HG03520 (cell line): Measurements from ENCODE around the gene PLA2G4E.

ENCODE experiments used
- ATAC-seq: cut with Tn5 transposase; IDR thresholded peaks from one replicate; pipeline ENCODE4 v1.9.1; 2021; ENCODE audit warnings: mild to moderate bottlenecking, moderate library complexity; ENCODE audit not compliant: unreplicated experiment

The PLA2G4E gene

DNA sequence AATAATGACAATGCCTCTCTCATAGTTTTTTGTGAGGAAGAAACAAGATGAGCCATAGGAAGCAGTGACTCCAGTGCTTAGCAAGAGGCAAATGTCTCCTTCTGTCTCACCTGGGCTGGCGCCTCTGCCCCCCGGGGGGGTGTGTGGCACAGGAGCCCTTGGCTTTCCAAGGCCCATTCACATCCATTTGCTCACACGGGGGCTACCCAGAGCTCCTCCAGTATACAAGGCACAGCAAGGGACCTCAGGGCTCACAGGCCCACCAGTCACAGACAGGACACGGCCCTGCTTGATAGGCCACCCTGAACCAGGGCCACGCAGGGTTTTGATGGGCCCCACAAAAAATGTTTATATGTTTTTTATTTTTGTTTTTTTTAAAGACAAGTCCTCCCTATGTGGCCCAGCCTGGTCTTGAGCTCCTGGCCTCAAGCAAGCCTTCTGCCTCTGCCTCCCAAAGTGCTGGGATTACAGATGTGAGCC, 26.6 kb downstream of the PLA2G4E start:
- no peak for ATAC-seq

DNA sequence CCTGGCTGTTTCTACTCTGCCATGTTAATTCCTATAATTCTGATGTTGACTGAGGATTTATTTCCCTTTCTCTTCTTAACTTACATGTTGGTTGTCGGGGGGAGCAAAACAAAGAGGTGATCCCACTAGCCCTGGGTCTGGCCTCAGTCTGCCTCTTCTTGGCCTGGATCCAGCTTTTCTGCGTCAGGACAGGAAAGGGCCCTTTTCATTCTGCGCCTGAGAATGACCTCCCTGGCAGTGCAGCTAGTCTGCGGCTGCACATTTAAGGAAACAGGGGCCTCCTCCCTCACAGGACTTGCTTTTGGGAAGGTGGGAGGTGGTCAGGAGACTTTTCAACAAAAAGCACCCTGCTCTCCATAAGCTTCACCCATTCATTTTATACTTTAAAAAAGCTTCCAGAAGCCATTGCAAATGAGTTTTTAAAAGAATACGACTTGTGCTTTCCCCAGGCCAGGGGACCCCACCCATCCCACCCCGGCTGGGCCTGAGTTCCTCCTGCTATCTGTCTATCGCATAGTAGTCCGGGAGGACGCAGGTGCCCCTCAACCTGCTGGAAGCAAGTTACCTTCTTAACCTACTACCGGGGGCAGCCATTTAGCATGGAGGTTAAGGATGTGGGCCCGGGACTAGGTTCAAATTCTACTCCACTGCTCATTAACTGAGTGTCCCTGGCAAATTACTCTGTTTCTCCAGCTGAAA, 27.2 kb downstream of the PLA2G4E start:
- no peak for ATAC-seq

DNA sequence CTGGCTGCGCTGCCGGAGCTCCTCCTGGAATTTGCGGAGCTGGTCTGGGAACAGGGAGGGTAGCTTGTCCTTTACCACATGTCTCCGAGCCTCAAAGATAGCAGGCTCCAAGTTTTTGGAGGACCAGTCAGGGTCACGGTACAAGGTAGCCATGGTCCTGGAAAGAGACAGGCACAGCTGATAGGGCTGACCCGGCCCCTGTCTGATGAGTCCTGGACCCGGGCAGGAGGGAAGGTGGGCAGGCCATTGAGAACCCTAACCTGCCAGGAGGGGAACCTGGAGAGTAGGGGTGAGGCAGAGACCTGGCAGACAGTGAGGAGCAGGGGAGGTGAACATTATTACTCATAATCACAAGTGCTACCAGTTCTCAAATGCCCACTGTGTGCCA, 28.0 kb downstream of the PLA2G4E start:
- no peak for ATAC-seq

DNA sequence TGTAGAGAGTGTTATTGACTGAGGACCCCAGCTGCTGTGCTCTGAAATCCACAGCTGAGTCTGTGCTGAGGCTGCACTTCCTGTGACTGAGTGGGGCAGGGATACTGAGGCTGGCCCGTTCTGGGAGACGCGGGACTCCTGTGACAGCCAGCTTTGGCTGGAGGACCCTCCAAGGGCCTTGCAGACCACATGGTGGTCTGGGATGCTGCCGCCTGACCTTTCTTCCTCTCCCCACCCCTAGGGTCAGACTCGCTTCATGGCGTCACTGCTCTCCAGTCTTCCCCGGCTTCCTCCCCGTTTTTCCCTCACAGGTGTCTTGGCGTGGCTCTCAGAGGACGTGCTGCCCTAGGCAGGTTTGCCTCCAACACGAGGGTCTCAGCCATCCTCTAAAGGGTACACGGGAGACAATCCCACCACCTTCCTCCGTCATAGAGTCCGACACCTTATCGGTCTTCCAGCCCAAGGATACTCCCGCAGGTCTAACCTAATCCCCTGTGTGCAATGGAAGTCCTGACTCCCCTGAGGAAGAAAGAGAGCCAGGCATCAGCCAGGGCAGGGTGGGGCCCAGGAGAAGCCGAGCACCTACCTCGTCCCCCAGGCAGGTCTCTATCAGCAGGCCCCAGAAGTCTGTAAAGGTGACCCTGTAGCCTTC, 28.6 kb downstream of the PLA2G4E start:
- ATAC-seq: no peak

DNA sequence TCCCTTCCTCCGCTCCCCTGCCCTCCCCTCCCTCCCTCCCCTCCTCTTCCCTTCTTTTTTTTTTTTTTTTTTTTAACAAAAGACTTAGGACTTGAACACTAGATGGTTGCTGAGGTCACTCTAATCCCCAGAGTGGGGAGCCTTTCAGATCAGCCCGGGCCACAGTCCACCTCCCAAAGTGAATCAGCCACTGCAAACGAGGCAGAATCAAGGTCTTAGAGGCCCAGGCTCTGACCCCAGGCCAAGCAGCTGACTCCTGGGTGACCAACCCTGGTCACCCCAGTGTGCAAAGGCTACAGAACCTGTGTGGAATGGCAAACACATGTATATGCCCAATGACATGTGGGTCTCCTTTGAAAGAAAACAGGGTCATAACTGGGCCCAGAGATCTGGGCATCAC, 30.2 kb downstream of the PLA2G4E start:
- no peak for ATAC-seq

DNA sequence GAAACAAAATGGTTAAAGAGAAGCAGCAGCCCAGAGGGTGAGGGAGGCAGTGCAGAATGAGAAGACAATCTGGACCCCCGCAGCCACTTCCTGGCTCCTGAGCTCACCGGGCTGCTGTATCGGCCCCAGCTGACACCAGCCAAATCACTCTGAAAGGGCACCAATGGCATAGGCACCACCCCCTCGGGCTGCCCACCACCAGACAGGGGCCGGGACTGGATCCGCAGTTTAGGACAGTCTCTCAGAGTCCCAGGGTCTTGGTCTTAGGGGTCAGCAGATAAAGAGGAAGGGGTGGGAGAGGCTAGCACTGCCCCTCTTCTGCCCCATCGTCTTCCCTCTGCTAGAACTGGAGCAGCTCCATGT, 30.6 kb downstream of the PLA2G4E start:
- ATAC-seq: no peak

DNA sequence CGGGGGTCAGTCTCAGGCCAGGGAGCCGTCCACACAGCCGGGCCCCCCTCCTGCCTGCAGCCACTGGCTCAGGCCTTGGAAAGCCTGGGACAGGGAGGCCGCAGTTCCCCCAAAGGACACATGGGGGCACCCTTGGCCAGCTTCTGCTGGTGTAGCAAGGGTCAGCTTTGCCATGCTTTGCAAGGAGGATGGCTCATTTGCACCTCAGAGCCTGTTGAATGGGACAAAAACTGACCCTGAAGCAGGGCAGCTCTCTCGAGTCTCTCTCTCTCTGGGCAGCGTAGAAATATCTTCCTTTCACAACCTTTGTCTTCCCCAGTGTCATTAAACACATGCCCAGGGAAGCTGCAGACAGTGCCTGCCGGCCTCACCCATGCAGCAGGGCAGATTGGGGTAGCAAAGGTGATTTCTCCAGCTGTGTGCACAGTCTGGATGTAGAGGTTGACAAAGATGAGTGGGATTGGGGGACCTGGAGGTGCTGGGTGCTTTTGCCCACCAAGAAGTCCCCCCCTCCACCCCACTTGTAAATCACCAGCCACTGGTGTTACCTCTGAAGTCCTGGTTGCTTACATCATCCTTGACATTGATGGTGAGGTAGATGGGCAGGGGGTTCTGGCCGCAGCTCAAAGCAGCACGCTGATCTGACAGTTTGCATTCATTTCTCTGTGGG, 31.1 kb downstream of the PLA2G4E start:
- ATAC-seq: no peak

DNA sequence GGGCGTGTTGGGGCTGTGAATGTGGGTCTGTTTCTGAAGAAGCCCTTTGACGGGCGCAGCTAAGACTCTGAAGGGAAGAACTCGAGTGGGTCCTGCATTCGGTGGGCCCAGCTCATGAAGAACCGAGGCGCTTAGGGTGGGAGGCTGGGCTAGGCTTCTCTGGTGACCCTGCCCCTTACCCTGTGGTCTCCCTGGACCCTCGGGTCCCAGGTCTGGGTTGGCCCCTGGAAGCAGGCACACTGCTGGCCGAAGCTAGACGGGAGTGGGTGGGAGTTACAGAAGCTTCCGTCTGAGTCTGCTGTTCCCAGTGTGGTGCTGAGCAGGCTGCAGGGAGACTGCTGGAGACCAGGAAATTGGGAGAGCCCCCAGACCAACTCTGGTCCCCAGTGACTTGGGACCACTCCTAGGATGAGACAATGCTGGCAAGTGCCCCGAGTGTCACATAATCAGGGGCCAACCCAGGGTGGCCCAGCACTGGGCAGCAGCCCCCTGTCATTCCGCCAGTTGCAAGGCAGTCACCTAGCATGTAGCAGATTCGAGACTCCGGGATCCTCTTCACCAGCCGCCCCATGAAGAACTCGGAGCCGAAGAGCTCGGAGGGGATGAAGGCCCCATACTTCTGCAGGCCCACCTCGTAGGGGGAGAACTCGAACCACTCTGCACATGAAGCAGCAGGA, 31.8 kb downstream of the PLA2G4E start:
- no peak for ATAC-seq

DNA sequence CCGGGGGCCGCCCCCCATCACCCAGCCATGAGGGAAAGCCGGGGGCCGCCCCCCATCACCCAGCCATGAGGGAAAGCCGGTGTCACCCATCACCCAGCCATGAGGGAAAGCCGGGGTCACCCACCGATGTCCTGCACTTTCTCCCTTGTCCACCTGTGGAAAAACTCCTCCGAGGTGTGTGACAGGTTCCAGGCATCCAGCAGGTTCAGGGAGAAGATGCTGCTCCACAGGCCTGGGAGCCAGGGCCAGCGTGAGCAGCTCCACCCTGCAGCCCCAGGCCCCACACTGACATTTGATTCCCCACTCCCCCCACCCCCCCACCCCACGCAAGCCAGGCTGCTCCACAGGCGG, 32.9 kb downstream of the PLA2G4E start:
- ATAC-seq: no peak

DNA sequence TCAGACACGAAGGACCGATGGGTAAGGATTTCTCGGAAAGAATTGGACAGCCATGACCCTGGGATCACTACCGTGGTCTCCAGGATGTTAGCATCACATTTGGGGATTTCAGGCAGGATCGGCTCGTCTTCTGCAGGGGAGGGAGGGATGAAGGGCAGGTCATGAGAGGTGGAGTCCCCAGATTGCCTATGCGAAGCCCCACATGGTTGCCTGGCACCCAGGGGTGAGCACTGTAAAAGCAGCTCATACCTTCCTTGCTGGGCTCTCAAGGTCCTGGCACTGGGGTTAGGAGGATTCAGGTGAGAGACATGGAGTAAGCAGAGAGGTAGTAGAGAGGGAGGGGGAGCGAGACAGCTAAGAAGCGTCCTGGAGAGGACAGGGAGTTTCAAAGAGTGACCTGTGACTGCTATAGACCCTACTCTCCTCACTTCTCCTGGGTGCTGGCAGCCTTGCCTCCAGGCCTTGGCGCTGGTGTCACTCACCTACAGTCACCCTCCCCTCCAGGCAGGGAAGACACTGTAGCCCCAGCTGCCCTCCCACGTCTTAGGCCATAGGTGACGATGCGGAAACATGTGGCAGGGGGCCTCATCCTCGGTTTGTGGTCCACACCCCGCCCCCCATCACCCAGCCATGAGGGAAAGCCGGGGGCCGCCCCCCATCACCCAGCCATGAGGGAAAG, 33.5 kb downstream of the PLA2G4E start:
- ATAC-seq: no peak

DNA sequence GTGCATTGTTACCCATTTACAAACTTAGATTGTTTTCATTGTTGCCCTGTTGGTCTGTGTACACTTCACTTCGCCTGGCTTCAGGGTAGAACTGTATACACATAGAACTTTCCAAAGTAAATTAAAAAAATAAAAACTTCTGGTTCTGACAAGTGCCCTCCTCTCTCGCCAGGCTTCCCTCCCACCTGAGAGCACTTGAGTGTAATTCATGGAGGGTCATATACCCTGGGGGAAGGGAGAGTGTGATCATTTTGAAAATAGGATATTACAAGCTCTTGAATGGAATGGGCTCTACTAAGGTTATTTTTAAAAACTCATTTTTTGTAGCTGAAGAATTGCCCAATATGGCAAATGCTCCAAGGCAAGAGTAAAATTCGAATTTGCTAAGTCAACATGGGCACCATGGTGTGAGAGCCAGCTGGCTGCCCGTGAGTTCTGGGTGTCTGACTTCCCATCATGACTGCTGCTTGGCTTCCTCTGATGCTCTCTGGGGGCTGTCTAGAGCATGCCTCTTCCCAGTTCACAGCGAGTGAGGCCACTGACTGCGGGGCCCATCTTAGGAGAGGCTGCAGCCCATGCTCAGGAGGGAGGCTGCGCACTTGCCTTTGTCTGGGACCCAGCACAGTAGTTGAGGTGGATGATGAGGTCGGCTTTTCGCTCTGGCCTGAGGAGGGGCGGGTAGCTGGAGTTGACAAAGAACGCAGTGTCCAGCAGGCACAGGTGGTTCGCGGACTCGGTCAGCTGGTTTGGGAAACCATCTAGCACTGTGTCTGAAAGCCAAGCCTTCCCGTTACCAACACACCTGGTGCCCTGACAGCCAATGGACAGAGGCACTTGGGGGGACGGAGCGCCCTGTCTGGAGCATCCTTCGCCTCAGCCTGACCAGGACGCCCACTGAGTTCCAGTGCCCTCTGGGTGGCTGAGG, 35.3 kb downstream of the PLA2G4E start:
- ATAC-seq: no peak

DNA sequence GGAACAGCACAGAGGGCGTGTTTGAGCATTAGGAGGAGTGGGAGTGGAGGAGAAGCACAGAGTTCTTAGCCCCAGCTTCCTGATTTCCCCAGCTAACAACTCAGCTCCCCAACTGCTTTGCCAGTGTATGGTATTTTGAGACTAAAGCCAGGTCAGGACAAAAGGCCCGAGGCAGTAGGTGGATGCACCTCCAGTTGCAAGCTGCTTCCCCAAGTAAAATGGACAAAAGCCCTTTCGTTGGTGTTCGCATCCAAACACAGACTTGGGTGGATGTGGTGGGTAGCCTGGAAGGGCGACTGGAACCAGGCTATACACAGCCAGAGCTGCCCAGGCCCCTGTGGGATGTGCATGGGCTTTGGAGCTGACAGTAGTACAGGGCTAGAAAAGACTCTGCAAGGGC, 36.2 kb downstream of the PLA2G4E start:
- ATAC-seq: no peak

DNA sequence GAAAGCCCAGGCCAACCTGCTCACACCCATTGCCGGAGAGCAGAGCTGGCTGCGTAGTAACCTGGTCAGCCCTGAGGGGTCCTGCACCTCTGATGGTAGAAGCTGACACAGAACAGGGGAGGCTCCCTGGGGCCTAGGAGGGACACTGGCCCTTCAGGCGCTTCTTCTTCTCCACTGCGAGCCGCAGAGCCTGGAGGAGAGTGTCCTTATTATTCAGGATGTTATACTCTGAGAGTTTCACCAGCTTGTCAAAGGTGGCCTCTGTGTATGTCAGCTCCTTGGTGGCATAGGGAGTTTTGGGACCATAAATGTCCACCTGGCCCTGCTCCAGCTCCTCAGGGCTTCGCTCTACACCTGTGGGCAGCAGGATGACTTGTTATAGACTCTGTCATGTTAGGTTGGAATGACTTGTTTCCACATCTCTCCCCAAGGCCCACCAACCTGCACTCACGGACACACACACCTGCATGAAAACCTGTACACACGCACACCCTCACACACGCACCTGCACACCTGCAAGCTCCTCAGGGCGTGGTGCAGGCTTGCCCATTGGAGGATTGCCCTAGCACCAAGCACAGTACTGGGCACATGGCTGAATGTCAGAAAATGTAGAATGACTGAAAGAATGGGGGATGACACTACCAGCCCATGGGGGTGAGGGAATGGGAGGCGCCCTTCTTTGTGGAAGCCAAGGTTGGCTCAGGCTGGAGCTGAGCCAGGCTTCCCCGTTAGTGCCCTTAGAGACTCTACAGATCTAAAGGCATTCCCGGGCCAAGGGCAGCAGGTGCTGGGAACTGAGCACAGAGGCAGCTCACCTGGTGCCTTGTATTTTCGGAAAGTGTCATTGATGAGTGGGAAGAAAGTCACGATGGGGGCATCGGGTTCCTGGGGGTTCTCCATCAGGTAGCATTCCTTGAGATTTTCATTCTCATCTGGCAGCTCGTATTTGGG, 36.9 kb downstream of the PLA2G4E start:
- no peak for ATAC-seq

DNA sequence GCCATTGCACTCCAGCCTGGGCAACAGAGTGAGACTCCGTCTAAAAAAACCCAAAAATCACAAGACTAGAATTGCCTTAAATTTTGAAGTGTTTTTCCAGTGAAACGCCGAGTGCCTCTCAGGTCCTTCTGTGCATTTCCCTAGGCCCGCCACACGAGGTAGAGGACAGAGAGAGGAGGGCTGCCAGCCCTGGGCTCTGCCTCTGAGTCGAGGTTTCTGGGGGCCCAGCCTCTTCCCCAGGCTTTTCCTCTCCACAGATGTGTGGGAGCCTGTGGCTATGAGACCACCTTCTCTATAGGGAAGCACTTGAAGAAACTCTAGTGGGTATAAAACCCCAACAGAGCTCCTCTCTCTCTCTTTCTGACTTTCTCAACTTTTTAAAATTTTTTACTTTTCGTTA, 37.6 kb downstream of the PLA2G4E start:
- no peak for ATAC-seq

DNA sequence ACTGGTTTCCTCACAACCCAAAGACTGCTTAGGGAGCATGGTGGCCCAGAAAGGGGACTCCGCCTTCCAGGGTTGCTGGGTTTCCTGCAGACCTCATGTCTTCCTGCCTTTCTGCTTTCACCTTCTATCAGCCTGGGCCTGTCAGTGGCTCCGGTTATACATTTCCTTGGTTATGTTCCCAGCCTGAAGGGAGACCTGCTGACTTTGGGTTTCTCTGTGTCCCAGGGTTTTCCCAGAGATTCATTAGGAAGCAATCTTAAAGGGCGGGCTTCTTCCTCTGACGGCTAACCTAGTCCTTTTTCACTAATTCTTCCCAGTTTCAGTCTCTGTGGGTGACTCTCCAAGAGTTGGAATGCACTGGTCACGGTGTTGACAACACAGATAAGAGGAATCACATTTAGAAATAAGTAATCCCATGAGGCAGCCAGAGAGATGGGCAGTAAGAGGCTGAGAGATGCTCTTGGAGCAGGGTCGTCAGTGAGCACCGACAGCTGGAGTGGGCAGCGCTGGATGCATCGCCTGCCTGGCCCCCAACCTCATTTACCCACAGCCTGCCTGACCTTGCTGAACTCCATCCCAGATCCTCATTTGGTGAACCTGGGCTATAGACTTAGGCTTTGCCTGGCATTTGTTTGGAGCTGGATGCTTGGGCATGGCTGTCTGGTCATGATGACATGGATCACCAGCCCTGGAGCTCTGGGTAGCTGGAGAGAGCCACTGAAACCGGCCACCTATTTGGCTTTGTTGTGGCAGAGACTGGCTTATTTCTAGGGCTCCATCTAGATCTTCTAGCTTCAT, 38.5 kb downstream of the PLA2G4E start:
- no peak for ATAC-seq

DNA sequence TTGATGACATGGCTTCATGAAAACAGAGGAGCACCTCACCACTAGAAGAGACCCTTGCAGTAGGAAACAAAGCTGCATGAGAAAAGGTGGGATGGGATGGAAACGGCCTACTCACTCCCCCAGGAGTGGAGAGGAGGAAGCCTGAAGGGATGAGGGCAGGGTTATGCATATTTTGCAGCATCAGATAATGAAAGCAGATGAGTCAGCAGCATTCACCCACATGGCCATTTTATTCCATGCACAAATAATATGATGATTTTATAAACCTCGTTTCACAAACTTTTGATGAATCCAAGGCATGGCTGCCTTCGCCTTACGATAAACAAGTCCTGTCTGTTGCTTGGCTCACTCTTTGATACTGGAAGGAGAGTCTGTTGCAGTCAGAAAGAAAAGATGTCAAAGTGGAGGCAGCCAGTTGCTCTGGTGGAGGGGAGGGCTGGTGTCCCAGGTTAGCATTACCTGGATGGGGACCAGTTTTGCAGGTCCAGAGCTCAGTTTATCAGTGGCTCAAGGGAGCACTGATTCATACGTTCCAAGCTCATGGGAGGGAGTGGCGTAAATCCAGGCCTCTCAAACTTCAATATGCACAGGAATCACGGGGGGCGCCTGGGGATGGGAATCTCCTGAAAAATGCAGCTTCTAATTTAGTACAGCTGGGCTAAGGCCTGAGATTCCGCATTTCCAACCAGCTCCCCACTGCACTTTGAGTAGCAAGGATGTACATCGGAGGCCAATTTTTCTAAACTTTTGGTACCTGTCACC, 39.3 kb downstream of the PLA2G4E start:
- ATAC-seq: no peak

DNA sequence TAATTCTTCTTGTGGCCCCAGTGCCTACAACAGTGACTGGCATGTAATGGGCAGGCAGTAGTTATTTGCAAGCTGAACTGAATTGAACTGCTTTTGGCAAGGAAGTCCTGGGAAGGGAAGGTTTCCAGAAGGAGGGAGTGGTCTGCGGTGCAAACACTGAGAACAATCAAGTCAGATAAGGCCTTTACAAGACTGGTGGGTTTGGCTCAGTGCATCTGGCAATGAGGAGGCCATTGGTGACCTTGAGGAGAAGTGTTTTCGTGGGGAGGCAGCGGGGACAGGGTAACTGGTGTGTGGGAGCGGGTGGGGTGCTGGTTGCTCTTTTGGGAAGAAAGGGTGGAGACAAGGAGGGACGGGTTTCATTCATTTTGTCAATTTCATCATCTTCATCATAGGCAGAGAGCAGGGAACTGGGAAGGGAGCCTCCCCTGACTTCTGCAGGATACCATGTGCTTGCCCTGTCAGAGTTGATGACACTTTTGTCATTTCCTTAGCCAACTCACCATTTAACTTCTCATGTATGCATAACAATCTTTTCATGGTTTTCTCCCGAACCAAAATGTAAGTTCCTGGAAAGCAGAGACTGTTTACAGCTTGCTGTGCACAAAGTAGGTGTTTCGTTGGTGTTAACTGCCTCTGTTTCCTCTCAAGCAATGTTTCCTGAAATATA, 40.1 kb downstream of the PLA2G4E start:
- no peak for ATAC-seq
